MM.1S (cell line): ENCODE measurements around the gene CXXC4.

Experiments used
- CTCF ChIP-seq: fragments of 300-600 bp; sonication (generic); IDR thresholded peaks from 2 replicates; pipeline ENCODE4 v1.5.1; 2016; ENCODE audit warnings: antibody characterized with exemption, low read length, mixed read lengths
- EZH2 ChIP-seq: fragments of 300-600 bp; sonication (generic); optimal IDR thresholded peaks from 2 replicates; pipeline ENCODE3; 2017; ENCODE audit warnings: low read depth, mild to moderate bottlenecking, antibody characterized with exemption, low read length, mixed read lengths
- EZH2phosphoT487 ChIP-seq: fragments of 300-600 bp; sonication (generic); IDR thresholded peaks from 2 replicates; pipeline ENCODE4 v1.6.1; 2018; ENCODE audit warnings: antibody characterized with exemption, low read length

GRCh38 chr4:104492183-104492771 is 2.4 kb downstream of the CXXC4 start:
- TF ChIP-seq CTCF, result no peak
- TF ChIP-seq EZH2, result no peak
- no peak for TF ChIP-seq EZH2phosphoT487
